HG03095 (cell line): Measurements from ENCODE around the gene TSC22D4.

Experiments
- ATAC-seq: cut with Tn5 transposase; IDR thresholded peaks from one replicate; pipeline ENCODE4 v1.9.1; 2021; ENCODE audit warnings: moderate library complexity; ENCODE audit not compliant: unreplicated experiment

TSC22D4 gene

GRCh38 chr7:100430493-100431285, 48.3 kb downstream of the TSC22D4 start:
- ATAC-seq, result peak; percentile 4

DNA sequence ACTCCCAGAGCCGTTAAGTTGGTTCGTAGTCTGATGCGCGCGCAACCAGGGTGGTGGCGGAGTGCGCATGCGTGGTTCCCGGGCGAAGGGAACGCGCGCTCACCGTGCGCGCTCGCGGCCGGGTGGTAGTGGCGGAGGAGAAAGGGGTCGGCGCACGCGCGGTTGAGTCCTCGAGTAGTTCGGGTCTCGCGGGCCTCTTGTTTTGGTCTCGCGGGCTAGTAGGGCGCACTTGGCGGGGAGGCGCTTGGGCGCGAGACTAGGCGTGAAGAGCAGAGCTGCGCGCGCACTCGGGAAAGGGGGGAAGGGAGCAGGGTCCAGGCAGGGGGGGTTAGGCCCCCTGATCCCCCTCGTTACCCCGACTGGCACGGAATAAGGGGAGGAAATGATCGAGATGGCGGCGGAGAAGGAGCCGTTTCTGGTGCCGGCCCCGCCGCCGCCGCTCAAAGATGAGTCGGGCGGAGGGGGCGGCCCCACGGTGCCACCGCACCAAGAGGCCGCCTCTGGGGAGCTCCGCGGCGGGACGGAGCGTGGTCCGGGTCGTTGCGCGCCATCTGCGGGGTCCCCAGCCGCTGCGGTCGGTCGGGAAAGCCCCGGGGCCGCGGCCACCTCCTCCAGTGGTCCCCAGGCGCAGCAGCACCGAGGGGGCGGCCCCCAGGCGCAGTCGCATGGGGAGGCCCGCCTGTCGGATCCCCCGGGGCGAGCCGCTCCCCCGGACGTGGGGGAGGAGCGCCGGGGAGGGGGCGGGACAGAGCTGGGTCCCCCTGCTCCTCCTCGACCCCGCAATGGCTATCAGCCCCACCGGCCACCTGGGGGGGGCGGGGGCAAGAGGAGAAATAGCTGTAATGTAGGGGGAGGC, 49.1 kb downstream of the TSC22D4 start, which contains the start of gene MEPCE:
Gene MEPCE, plus strand, starts transcription at position 195 of the 856 bp plus-strand sequence. Its CDS starts 188 bp downstream, at position 383.
- peak; percentile 30 for ATAC-seq

GRCh38 chr7:100428967-100429636, 49.9 kb downstream of the TSC22D4 start:
- peak; percentile 37 for ATAC-seq

DNA sequence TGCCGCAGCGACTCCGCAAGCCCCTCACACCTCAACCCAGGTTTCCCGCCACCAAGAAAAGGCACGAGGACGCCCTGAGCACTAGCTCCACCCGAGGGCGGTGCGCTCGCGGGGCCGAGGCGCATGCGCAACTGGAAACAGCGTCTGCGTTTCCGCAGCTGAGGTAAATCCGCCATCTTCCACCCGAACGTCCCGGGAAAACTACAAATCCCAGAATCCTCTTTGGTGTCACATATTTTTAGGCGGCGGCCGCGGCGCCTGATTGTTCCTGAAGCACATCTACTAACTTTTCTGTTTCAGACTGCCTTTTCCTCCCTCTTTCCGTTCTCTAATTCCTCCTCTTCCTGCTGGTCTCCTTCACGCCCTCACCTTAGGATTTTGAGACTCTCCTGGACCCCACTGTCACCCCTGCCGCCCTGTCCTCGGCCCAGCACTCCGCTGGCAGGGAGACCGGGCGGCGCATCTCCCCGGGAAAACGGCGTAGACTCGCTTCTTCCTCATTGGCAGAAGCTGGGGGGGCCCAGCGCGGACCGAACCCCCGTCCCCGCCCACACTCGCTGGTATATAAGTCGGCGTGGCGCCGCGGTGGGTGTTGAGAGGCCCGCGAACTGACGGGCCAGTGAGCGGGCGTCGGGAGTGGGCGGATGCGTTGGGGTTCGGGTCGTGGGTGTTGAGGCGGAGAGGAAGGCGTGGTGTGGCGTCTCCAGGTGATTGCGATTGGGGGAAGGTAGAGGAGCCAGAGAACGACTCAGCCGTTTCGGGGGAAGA, 50.6 kb downstream of the TSC22D4 start, which contains the start of gene ZCWPW1:
Gene ZCWPW1, minus strand, starts transcription at position 505 of the 768 bp plus-strand sequence. CDS start 8,054 bp downstream, outside the sequence.
- ATAC-seq, result peak; percentile 42

DNA sequence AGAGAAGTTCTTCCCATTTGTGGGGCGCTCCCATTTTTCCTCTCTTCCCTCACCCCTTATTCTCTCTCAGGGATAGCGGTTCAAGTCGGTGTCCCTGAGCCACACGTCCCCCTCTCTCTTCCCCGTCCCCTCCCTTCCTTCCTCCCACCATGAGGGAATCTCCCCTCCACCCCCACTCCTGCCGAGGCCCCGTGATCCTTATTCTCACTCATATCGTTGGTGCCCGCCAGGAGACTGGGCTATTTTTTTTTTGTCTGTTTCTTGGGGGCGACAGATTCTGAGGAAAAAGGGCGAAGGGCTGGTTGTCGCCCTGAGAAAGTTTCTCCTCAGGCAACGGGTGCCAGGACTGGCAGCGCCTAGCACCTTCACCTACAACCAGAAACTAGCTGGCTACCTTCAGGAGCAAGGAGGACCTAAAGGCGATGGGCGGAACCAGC, 51.2 kb downstream of the TSC22D4 start:
- no peak for ATAC-seq

GRCh38 chr7:100426516-100426915, 52.5 kb downstream of the TSC22D4 start:
- ATAC-seq, result no peak

GRCh38 chr7:100425347-100425746, 53.7 kb downstream of the TSC22D4 start:
- no peak for ATAC-seq

GRCh38 chr7:100423315-100423714, 55.7 kb downstream of the TSC22D4 start:
- no peak for ATAC-seq

GRCh38 chr7:100419660-100420226, 59.3 kb downstream of the TSC22D4 start:
- no peak for ATAC-seq

DNA sequence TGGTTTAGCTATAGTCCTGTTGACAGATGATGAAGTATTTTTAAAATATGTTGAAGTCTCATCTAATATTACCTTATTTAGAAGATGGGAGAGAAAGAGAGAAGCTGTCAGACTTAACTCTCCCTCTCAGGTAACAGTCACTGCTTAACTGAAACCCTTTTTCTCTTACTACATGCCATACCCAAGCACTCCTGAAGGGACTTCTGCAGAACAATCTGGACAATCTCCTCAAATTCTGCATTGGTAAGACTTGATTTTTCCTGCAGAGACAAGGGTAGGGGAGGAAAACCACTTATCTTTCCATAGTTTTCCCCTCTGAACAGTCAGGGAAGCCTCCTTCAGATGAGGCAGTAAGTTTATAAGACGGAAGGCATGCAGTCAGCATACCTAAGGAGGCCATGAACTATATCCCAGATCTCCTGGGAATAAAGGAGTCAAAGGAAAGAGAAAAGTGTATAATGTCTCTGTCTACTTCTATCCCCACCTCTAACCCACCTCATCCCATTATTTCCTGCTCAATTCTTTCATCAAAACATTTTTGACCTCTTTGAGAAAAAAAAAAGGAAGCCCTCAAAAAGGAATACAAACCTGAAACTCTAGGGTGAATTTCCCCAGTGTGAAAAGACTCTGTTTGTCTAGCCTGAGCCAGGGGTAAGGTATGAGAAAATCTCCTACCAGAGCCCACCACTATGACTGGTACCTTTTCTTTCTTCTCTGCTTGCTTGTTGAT, 59.9 kb downstream of the TSC22D4 start:
- ATAC-seq, result no peak
